Lower lobe of right lung (tissue), 2 donors: ENCODE measurements around the gene PDZD4. TPM values are rescaled to one million over a fixed set of nuclear protein-coding genes. Genes with fewer than 3 reads are reported as not detected.

ENCODE experiments used
- ATAC-seq, 2 donors: fragments of 200-7000 bp; cut with Tn5 transposase; one replicate each; pipeline ENCODE4 v1.9.1; 2020 to 2022; ENCODE audit warnings: mild to moderate bottlenecking in 2 of 2, moderate library complexity in 2 of 2
- DNase-seq: peaks from one replicate; pipeline ENCODE4 v3.0.0-alpha.2; 2020
- H3K27ac ChIP-seq: fragments of 200-600 bp; one replicate; pipeline ENCODE4 v1.8.0; 2022
- H3K27me3 ChIP-seq: fragments of 200-600 bp; one replicate; pipeline ENCODE4 v1.8.0; 2022; ENCODE audit warnings: low read depth
- H3K36me3 ChIP-seq: fragments of 200-600 bp; one replicate; pipeline ENCODE4 v1.8.0; 2022; ENCODE audit warnings: mild to moderate bottlenecking
- H3K4me1 ChIP-seq: fragments of 200-600 bp; one replicate; pipeline ENCODE4 v1.8.0; 2022
- H3K4me3 ChIP-seq: fragments of 200-600 bp; one replicate; pipeline ENCODE4 v1.8.0; 2022; ENCODE audit warnings: mild to moderate bottlenecking
- H3K9me3 ChIP-seq: fragments of 200-600 bp; one replicate; pipeline ENCODE4 v1.8.0; 2022
- CTCF ChIP-seq: fragments of 200-600 bp; IDR thresholded peaks from one replicate; pipeline ENCODE4 v1.8.0; 2022; ENCODE audit warnings: antibody characterized with exemption, mild to moderate bottlenecking
- intact Hi-C: fragments of 100-400 bp; cut with DNase I; formaldehyde crosslinking; loops from one replicate; pipeline ENCODE4 v1.11.0; 2022
- total RNA-seq: library from RNA; stranded (reverse); fragmentation: NEBNext Ultra II Directional; extraction: Animal tissue kit (Norgen Biotek cat#: 25700); gene quantifications from one replicate; pipeline ENCODE4 v1.2.1, GENCODE V29; 2021
- donor health status: DM: no; HTN: yes; CAD: no; lungs with severe emphysema.

Gene PDZD4
- total RNA-seq, 1 donor from 2014 or later, result 8.5 TPM

GRCh38 chrX:153861733-153862310 lies 31.5 kb upstream of the PDZD4 start:
- H3K27ac ChIP-seq, result no peak overlapping the region
- no peaks in the 10 kb centered on the region for H3K27me3 ChIP-seq
- no peak overlapping the region for H3K4me3 ChIP-seq
- DNase-seq, result no peak
- TF ChIP-seq CTCF, result no peak
- H3K9me3 ChIP-seq, result no peaks in the 10 kb centered on the region
- no peak for ATAC-seq
- H3K36me3 ChIP-seq, result no peaks in the 10 kb centered on the region
- intact Hi-C loops, result no loop called here
- no peaks in the 10 kb centered on the region for H3K4me1 ChIP-seq

GRCh38 chrX:153861151-153861550 lies 30.8 kb upstream of the PDZD4 start:
- H3K4me1 ChIP-seq, result no peaks in the 10 kb centered on the region
- no peak overlapping the region for H3K4me3 ChIP-seq
- intact Hi-C loops, result no loop called here
- no peak for TF ChIP-seq CTCF
- no peak overlapping the region for H3K27ac ChIP-seq
- no peak for ATAC-seq
- H3K36me3 ChIP-seq, result no peaks in the 10 kb centered on the region
- DNase-seq, result no peak
- no peaks in the 10 kb centered on the region for H3K27me3 ChIP-seq
- no peaks in the 10 kb centered on the region for H3K9me3 ChIP-seq

DNA sequence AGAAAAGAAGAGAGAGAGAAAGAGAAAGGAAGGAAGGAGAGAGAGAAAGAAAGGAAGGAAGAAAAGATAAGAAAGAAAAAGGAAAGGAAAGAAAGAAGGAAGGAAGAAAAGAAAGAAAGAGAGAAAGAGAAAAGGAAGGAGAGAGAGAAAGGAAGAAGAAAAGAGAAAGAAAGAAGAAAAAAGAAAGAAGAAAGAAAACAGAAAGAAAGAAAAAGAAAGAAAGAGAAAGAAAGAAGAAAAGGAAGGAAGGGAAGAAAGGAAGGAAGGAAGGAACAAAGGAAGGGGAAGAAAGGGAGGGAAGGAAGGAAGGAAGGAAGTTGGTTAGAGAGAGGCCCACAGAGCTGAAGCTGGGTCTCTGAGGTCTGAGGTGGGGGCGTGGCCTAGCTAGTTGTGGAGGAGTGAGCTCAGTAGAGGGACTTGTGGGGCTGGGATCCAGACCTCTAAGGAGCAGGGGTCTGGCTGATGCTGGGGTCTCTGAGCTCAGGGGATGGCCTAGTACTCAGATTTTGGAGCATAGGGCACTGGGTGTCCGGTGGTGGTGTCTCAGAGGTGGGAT lies 27.1 kb upstream of the PDZD4 start:
- Histone ChIP-seq H3K36me3 (no peaks in the 10 kb centered on the region), H3K4me1 (no peaks in the 10 kb centered on the region), H3K27me3 (no peaks in the 10 kb centered on the region), H3K4me3 (no peak overlapping the region), H3K9me3 (no peaks in the 10 kb centered on the region), H3K27ac (no peak overlapping the region)
- intact Hi-C loops, result no loop called here
- DNase-seq, result no peak
- TF ChIP-seq CTCF, result no peak
- ATAC-seq, result no peak

- Histone ChIP-seq H3K4me1 (no peaks in the 10 kb centered on the region), H3K4me3 (no peak overlapping the region), H3K27me3 (no peaks in the 10 kb centered on the region), H3K36me3 (no peaks in the 10 kb centered on the region), H3K27ac (no peak overlapping the region), H3K9me3 (no peaks in the 10 kb centered on the region)
- DNase-seq (no peak), ATAC-seq (no peak)
- intact Hi-C loops, result no loop called here
- TF ChIP-seq CTCF, result no peak
Measured at GRCh38 chrX:153854702-153855101, 24.4 kb upstream of the PDZD4 start.

- ATAC-seq (no peak), DNase-seq (no peak)
- intact Hi-C loops, result no loop called here
- Histone ChIP-seq H3K36me3 (no peaks in the 10 kb centered on the region), H3K27me3 (no peaks in the 10 kb centered on the region), H3K4me3 (no peak overlapping the region), H3K9me3 (no peaks in the 10 kb centered on the region), H3K4me1 (no peaks in the 10 kb centered on the region), H3K27ac (no peak overlapping the region)
- no peak for TF ChIP-seq CTCF
Measured at GRCh38 chrX:153853902-153854267, 23.5 kb upstream of the PDZD4 start.
